HepG2 (cell line): Measurements from ENCODE around the gene MPP3. TPM values are rescaled to one million over a fixed set of nuclear protein-coding genes. Genes with fewer than 3 reads are reported as not detected.

ENCODE experiments used
- CEBPG ChIP-seq: IDR thresholded peaks from 2 replicates; pipeline ENCODE4 v1.6.1; 2016
- DR1 ChIP-seq: sonication (generic); formaldehyde crosslinking; IDR thresholded peaks from 2 replicates; pipeline ENCODE4 v1.8.0; 2021; ENCODE audit warnings: mild to moderate bottlenecking, missing genetic modification reagents, inconsistent platforms
- ELF4 ChIP-seq: sonication (generic); formaldehyde crosslinking; IDR thresholded peaks from 2 replicates; pipeline ENCODE4 v1.5.0; 2020; ENCODE audit warnings: missing genetic modification reagents, mild to moderate bottlenecking, moderate library complexity, borderline replicate concordance
- ISX ChIP-seq: sonication (generic); formaldehyde crosslinking; conservative IDR thresholded peaks from 2 replicates; pipeline ENCODE4 v1.5.0; 2020; ENCODE audit warnings: missing genetic modification reagents
- KDM6A ChIP-seq: IDR thresholded peaks from 2 replicates; pipeline ENCODE4 v1.6.1; 2016; ENCODE audit warnings: low read depth
- RARA ChIP-seq: IDR thresholded peaks from 2 replicates; pipeline ENCODE4 v1.6.1; 2016; ENCODE audit warnings: missing genetic modification reagents, missing compliant biosample characterization
- RBM39 ChIP-seq: fragments of 200-400 bp; formaldehyde crosslinking; IDR thresholded peaks from one replicate; pipeline ENCODE4 v1.6.1; 2018; ENCODE audit warnings: antibody characterized with exemption, mild to moderate bottlenecking, low read depth, low read length; ENCODE audit not compliant: poor library complexity, severe bottlenecking
- ZNF772 ChIP-seq: sonication (generic); formaldehyde crosslinking; IDR thresholded peaks from 2 replicates; pipeline ENCODE4 v1.5.0; 2020; ENCODE audit warnings: mild to moderate bottlenecking, missing genetic modification reagents
- polyA plus RNA-seq, 8 experiments: library from polyadenylated mRNA; depleted of rRNA in 3 of 8; stranded (reverse) in 7 of 8; unstranded in 1 of 8; fragments of >200 nt; fragmentation: Illumina TruSeq in 4 of 8; extraction: Trizol in 4 of 8; gene quantifications; 2 replicates each; pipeline versions ENCODE4 v1.2.1 to v1.2.3, GENCODE V29; 2011 to 2016; ENCODE audit warnings: low read depth in 4 of 8, missing spikeins in 1 of 8, mixed read lengths in 1 of 8; ENCODE audit not compliant: insufficient read depth in 1 of 8
- total RNA-seq, 5 experiments: library from RNA; depleted of rRNA; stranded (reverse); fragments of >200 nt; fragmentation: Illumina TruSeq; extraction: Trizol; gene quantifications; 2 replicates each; pipeline ENCODE4 v1.2.3, GENCODE V29; 2016; ENCODE audit warnings: low read depth in 1 of 5
- TF ChIP-seq, protein P1 (sequence below): sonication (generic); formaldehyde crosslinking; IDR thresholded peaks from 2 replicates; pipeline ENCODE4 v1.9.0; 2021; ENCODE audit warnings: mild to moderate bottlenecking, missing genetic modification reagents
- TF ChIP-seq, protein P2 (sequence below): sonication (generic); formaldehyde crosslinking; IDR thresholded peaks from 2 replicates; pipeline ENCODE4 v1.5.0; 2020; ENCODE audit warnings: mild to moderate bottlenecking, missing genetic modification reagents
- TF ChIP-seq, protein P3 (sequence below): sonication (generic); formaldehyde crosslinking; conservative IDR thresholded peaks from 2 replicates; pipeline ENCODE4 v1.8.0; 2022; ENCODE audit warnings: low read depth, missing genetic modification reagents
- TF ChIP-seq, protein P4 (sequence below): sonication (generic); formaldehyde crosslinking; IDR thresholded peaks from 2 replicates; pipeline ENCODE4 v1.8.0; 2022; ENCODE audit warnings: mild to moderate bottlenecking, missing genetic modification reagents

Gene MPP3
- total and polyA plus RNA-seq, 2 of the 13 experiments (the other 11 are each of a cell fraction or from before 2014, with no cell fraction given): 0.91 to 1.8 TPM

DNA sequence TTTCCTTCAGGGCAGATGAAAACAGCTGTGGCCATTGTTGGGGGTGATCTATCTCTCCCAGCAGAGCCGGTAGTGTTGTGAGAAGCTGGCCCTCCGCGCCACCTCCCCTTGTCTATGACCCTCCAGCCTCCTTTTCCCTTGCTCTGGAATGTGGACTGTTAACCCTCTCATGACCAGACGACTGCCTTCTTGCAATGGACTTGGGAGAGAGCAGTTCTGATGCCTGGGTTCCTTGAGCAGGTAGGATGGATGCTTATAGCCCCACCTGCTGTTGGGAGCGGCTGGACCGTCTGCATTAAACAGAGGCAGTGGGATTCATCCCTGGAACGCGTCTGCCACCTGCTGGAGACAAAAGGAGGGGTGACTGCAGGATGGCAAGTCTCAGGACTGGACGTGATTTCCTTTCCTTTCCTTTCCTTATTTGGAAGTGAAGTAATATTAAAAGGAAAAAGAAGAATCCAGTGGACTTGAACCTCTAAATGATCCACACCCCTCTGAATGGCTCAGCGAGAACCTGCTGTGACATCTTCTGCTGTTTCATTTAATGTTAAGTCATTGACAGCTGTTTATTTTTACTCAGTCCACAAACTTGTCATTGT is 72.6 kb downstream of the MPP3 start (continued):
- TF ChIP-seq, protein P1, sequence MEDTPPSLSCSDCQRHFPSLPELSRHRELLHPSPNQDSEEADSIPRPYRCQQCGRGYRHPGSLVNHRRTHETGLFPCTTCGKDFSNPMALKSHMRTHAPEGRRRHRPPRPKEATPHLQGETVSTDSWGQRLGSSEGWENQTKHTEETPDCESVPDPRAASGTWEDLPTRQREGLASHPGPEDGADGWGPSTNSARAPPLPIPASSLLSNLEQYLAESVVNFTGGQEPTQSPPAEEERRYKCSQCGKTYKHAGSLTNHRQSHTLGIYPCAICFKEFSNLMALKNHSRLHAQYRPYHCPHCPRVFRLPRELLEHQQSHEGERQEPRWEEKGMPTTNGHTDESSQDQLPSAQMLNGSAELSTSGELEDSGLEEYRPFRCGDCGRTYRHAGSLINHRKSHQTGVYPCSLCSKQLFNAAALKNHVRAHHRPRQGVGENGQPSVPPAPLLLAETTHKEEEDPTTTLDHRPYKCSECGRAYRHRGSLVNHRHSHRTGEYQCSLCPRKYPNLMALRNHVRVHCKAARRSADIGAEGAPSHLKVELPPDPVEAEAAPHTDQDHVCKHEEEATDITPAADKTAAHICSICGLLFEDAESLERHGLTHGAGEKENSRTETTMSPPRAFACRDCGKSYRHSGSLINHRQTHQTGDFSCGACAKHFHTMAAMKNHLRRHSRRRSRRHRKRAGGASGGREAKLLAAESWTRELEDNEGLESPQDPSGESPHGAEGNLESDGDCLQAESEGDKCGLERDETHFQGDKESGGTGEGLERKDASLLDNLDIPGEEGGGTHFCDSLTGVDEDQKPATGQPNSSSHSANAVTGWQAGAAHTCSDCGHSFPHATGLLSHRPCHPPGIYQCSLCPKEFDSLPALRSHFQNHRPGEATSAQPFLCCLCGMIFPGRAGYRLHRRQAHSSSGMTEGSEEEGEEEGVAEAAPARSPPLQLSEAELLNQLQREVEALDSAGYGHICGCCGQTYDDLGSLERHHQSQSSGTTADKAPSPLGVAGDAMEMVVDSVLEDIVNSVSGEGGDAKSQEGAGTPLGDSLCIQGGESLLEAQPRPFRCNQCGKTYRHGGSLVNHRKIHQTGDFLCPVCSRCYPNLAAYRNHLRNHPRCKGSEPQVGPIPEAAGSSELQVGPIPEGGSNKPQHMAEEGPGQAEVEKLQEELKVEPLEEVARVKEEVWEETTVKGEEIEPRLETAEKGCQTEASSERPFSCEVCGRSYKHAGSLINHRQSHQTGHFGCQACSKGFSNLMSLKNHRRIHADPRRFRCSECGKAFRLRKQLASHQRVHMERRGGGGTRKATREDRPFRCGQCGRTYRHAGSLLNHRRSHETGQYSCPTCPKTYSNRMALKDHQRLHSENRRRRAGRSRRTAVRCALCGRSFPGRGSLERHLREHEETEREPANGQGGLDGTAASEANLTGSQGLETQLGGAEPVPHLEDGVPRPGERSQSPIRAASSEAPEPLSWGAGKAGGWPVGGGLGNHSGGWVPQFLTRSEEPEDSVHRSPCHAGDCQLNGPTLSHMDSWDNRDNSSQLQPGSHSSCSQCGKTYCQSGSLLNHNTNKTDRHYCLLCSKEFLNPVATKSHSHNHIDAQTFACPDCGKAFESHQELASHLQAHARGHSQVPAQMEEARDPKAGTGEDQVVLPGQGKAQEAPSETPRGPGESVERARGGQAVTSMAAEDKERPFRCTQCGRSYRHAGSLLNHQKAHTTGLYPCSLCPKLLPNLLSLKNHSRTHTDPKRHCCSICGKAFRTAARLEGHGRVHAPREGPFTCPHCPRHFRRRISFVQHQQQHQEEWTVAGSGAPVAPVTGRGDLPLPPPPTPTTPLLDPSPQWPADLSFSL: 0 out of 2 replicates have a peak, but pooled peaks have one; percentile 19
- TF ChIP-seq CEBPG (CRISPR knock-in tag): peak; percentile 56
- no peak for TF ChIP-seq DR1 (CRISPR knock-in tag)
- TF ChIP-seq, protein P2, sequence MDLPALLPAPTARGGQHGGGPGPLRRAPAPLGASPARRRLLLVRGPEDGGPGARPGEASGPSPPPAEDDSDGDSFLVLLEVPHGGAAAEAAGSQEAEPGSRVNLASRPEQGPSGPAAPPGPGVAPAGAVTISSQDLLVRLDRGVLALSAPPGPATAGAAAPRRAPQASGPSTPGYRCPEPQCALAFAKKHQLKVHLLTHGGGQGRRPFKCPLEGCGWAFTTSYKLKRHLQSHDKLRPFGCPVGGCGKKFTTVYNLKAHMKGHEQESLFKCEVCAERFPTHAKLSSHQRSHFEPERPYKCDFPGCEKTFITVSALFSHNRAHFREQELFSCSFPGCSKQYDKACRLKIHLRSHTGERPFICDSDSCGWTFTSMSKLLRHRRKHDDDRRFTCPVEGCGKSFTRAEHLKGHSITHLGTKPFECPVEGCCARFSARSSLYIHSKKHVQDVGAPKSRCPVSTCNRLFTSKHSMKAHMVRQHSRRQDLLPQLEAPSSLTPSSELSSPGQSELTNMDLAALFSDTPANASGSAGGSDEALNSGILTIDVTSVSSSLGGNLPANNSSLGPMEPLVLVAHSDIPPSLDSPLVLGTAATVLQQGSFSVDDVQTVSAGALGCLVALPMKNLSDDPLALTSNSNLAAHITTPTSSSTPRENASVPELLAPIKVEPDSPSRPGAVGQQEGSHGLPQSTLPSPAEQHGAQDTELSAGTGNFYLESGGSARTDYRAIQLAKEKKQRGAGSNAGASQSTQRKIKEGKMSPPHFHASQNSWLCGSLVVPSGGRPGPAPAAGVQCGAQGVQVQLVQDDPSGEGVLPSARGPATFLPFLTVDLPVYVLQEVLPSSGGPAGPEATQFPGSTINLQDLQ (CRISPR knock-in tag): no peak
- no peak for TF ChIP-seq ELF4
- no peak for TF ChIP-seq RBM39
- TF ChIP-seq, protein P3, sequence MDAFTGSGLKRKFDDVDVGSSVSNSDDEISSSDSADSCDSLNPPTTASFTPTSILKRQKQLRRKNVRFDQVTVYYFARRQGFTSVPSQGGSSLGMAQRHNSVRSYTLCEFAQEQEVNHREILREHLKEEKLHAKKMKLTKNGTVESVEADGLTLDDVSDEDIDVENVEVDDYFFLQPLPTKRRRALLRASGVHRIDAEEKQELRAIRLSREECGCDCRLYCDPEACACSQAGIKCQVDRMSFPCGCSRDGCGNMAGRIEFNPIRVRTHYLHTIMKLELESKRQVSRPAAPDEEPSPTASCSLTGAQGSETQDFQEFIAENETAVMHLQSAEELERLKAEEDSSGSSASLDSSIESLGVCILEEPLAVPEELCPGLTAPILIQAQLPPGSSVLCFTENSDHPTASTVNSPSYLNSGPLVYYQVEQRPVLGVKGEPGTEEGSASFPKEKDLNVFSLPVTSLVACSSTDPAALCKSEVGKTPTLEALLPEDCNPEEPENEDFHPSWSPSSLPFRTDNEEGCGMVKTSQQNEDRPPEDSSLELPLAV (CRISPR knock-in tag): no peak
- TF ChIP-seq RARA (CRISPR knock-in tag): peak; percentile 32; the same call in 1 of the 2 replicates
- no peak for TF ChIP-seq ISX (CRISPR knock-in tag)
- no peak for TF ChIP-seq KDM6A (CRISPR knock-in tag)
- TF ChIP-seq, protein P4, sequence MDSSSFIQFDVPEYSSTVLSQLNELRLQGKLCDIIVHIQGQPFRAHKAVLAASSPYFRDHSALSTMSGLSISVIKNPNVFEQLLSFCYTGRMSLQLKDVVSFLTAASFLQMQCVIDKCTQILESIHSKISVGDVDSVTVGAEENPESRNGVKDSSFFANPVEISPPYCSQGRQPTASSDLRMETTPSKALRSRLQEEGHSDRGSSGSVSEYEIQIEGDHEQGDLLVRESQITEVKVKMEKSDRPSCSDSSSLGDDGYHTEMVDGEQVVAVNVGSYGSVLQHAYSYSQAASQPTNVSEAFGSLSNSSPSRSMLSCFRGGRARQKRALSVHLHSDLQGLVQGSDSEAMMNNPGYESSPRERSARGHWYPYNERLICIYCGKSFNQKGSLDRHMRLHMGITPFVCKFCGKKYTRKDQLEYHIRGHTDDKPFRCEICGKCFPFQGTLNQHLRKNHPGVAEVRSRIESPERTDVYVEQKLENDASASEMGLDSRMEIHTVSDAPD: no peak
- no peak for TF ChIP-seq ZNF772 (CRISPR knock-in tag)
